NCI-H1105 treated with DMSO at 0.1 percent for 48 hours (cell line): ENCODE results near the gene PLXNA2.

Experiments
- DNase-seq: peaks from one replicate; lab custom pipeline; 2025; lab: John Stamatoyannopoulos, UW

PLXNA2 gene

DNA sequence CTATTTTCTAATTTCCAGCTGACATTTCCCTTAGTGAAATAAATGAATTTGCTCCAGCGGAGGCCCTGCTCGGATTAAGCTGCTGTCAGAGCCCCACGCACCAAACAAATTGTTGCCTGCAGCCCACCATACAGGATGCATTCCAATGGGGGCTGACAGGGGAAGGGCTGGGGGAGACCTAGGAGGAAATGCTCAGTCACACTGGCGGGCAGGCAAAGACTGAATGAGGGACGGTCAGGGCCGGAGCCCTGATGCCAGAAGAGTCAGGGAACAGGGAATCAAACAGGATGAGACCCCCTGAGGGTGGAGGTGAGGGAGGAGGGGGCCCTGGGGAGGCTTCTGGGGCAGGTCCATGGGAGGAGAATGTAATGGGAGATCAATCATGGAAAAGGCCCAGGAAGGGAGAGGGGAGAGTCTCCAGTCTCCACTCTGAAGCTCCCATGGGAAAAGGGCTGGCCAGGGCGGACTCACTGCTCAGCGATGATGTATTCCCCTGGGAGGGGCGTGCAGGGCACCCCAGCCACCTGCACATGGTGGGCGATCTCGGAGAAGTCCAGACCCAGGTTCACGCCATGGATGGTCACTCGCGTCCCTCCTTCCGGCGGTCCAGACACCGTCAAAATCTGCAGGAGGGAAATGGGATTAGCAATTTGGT, 183.8 kb downstream of the PLXNA2 start:
- no peak for DNase-seq

DNA sequence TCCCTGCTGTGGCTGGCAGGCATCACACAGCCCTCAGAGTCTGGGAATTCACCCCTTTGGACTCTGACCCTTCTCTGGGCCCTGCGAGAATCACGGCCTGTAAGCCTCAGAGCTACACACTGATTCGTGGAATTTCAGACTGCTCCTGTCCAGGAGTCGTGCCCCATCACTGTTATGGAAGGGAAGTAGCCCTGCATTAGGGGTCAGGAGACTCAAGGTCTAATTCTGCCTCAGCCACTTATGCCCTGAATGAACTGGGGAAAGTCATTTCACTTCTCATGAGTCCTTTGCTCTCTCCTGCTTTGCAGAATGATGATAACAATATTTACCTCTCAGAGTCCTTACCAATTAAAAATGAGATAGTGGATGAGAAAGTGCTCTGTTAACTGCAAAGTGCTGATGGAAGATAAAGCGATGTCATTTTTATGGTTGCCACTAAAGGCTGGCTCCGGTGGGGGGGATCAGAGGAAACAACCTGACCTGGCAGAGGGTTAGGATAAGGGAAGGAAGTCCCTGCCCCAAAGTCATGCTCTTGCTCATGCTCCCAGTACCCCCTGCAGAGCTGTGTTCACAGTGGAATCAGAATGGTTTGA, 184.7 kb downstream of the PLXNA2 start:
- no peak for DNase-seq

DNA sequence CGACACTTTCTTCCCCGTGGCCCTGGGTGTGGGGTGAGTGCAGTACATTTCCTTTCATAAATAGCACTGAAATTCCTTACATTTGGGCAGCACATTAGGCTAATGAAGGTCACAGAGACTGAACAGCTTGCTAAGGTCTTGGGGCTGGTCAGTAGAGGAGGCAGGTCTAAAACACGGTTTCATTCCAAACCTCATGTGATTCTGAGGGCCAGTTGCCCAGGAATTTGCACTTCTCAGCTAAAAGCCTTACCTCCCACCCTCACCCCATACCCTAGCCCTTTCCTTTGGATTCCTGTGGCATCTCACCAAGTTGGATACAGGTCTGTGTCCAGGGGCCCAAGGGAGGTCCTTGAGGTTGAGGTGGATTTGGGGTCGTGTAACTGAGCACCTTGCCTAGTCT, 185.4 kb downstream of the PLXNA2 start:
- no peak for DNase-seq

DNA sequence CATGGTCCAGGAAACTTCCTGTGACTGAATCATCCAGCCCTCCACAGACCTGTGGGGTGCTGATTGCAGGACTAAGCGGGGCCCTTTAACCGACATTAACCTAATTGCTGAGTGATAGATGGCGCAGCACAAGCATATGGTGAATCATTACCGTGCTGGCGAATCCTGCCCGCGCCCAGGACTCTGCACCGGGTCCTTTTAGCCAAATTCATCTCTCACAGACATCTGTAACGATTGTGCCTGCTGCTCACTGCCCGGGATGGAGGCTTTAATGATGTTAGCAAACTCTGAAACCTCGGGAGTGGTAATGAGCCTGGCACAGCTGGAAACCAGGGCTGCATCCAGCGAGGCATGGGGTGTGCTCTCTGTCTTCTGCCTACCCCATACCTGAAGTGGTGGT, 185.9 kb downstream of the PLXNA2 start:
- no peak for DNase-seq

DNA sequence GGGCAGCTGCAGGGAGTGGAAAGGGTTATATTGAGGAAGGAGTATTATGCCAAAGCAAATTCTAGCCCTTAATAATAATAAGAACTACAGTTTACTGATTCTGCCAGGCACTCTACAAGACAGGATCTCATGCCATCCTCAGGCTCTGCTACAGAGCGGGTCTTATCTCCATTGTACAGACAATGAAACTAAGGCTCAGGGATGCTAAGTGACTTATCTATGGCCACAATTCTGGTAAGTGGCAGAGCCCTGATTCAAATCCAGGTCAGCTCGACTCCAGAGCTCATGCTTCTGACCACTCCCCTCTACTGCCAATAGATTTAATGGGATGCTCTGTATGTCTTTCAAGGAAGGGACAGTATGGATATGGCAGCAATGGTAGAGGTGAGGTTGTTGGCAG, 187.1 kb downstream of the PLXNA2 start:
- no peak for DNase-seq

DNA sequence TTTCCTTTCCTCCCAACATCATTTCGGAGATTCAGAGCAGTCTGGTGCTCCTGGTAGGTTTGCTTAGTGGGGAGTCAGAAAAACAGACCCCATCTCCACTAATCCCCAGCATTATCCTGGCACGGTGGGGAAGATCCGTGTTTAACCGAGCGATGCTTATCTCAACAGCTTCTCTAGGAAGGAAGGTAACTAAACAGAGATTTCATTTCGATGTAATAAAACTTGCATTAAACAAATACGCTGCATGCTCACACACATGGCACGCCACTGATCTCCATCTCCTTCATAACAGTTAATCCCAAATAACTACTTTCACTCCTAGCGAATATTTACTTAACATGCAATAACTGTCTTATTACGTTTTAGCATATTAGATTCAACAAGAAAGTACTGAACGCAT, 188.6 kb downstream of the PLXNA2 start:
- DNase-seq, result no peak

DNA sequence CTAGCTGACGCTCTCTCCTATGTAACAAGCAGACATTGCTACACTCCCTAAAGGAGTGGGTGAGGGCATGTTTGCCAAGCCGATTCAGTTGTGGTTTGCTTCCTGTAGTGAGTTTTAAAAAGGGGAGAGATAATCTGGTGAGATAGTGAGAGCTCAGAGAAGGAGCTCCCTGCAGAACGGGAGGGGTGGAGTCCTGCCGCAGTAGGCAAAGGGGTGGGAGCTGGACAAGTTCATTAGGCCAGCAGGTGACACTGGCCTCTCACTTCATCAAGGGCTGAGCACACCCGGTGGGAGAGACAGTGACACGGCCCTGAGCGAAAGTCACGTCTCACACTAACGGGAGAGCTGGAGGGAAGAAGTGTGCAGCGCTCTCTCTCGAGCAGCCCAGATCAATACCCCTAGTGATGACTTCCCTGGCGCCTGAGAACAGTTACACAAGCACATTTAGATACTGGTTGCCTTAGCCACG, 189.2 kb downstream of the PLXNA2 start:
- no peak for DNase-seq

DNA sequence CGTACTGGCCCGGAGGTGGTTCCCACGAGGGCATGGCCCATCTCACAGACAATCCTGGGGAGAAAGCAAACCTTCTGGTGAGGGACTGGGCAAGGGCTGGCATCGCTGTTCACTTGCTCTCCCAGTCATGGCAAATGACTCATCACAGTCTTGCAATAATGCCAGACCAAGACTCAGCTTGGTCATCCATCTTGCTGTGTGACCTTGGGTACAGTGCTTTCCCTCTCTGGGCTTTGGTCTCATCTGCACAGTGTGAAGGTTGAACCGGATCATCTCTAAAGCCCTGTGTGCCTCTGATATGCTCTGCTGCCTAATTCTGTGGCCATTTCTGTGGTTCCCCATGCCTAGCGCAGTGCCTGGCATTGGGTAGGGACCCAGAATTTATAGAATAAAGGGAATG, 189.7 kb downstream of the PLXNA2 start:
- DNase-seq, result no peak

DNA sequence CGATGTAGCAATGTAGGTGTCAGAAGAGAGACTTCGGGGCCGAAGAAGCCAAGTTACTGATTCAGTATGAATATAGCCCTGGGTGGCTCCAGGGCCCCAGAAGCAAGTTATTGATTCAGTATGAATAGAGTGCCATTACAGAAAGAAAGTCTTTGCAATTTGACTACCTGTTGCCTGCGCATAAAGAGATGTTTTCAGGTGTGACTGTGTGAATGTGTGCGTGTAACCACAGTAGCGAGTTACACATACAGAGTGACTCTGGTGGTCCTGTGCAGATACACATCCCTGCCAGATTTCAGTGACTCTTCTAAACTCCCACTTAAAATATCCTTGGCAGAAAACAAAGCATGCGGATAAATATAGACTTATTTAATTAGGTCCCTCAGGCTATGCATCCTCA, 190.5 kb downstream of the PLXNA2 start:
- no peak for DNase-seq

DNA sequence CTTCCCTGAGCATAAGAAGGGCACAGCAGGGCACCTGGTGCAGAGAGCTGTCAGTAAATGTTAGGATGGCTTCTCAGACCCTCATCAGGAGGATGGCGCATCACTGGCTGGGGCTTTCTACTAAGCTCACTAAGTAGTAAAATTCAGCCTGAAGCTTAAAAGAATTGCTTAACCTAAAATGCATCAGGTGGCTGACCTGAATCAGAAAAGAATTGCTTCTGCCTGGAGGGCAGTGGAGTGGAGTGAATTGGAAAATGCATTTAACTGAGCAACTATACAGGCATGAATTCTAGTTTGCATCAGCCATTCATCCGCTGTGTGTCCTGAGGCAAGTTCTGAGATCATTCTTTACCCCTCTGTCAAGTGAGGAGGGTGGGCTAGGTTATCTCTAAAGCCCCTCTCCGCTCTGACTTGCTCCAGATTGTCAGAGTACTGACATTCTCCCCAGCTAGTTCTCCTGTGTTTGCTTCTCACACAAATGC, 191.2 kb downstream of the PLXNA2 start:
- no peak for DNase-seq

DNA sequence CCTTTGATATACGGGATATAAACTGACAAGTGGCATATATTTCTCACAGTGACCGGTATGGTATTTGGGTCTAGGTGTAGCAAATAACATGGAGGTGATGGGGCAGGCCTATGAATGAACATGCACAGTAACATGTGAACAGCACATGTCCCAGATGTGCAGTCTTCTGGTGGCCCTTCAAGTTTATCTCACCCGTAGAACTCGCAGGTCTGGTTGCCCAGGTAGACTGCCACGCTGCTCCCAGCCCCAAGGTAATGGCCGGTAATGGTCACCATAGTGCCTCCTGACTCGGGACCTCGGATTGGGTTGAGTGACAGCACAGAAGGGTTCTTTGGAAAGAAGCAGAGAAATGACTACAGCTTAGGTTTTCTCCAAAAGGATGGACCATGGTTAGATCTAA, 192.0 kb downstream of the PLXNA2 start:
- no peak for DNase-seq

DNA sequence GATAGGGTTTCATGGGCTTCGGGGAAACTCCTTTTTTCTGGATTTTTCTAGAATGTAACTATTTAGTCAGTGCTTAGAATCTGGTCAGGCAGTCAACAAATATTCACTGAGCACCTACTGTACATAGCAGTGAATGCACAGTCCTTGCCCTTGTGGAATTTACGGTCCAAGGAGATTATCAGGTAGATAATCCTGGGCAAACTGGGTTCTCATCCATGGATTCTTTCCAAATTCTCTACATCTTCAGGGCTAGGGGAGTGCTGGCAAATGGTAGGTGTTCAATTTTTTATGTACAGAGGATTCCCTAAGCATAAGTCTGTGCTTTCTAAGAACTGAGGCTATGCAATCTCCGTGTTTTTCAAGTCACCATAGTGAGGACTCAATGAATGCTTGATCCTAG, 192.5 kb downstream of the PLXNA2 start:
- no peak for DNase-seq

DNA sequence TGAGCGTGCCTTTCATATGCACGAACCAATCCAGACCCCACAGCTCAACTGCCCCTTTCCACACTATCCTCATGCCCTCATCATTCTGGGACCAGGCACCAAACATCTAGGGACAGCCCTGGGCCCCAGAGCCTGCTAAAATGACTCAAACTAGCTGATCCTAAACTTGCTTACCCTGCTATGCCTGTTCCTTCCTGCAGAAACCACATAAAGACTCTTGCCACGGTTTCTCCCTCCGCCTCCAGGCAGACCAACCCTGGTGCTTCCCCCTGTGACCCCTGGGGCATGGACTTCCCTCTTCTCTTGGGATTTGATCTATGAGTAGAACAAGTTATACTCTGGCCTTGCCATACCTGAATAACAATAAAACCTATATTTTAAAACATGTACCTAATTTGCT, 195.3 kb downstream of the PLXNA2 start:
- DNase-seq, result no peak

DNA sequence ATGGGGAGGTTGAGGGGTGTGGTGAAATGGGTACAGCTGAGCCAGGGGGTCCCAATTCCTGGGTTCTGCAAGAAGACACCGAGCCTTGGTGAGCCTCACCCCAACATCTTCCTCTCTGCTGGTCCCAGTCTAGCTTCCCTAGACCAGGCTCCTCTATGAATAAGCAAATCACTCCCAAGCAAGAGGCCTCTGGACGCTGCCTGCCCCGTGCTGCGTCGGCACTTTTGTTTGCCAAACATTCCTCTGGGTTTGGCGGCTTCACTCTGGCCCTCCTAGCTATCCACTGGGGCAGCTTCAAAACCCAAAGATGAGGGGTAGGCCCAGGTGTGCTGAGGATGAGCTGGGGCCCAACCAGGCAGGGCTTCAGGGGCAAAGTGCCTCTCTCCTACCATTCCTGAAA, 196.2 kb downstream of the PLXNA2 start:
- DNase-seq, result no peak

DNA sequence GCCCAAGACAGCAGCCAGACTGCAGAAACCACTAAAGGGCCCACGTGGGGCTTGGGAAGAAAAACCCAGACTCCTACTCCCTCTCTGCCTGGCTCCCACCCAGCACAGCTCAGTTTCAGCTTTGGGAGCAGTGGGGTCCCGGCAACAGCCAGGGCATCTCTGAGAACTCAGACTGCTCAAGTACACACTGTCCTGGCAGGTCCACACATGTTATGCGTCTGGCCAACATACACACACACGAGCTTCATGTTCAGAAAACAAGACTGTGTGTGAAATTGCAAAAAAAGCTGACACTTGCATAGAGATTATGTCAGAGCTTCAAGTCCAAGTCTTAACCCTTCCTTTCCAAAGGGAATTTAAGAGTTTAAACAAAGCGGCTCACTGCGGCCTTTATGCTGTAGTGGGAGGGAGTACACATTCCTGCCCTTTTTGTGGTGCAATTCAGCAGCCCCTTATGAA, 196.7 kb downstream of the PLXNA2 start:
- DNase-seq, result no peak

DNA sequence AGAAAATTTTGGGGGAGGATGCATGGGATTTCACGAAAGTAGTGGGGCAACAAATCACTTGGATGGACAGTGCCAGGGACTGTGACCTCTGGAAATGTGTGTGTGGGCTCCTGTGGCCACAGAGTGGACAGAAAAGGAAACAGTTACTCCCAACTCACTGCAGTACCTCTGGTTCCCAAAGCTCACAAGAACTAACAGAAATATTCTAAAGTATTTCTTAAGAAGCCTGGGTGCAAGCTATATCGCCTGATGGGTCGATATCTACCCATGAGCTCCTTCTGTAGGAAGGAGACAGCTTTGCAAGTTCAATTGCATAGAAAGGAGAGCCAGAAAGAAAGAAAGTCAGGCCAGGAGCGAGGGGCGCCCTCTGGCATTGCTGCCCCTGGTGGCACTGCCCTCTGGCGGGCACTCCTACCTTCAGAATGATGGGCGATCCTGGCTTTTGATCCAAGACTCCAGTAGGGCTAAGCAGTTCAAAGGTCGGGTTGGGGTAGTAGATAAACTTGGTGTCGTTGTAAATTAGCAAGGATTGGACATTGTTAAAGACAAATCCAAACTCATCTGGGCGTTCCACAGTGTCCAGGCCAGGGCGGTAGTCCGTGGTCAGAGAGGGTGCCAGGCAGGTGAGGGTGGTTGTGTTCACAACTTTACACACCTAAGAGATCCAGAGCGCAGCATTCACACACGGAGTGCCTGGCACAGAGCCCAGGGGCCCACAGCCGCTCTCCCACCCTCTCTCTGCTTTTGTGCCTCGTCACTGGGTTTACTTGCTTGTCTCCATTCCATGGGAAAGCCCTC, 198.5 kb downstream of the PLXNA2 start:
- no peak for DNase-seq

DNA sequence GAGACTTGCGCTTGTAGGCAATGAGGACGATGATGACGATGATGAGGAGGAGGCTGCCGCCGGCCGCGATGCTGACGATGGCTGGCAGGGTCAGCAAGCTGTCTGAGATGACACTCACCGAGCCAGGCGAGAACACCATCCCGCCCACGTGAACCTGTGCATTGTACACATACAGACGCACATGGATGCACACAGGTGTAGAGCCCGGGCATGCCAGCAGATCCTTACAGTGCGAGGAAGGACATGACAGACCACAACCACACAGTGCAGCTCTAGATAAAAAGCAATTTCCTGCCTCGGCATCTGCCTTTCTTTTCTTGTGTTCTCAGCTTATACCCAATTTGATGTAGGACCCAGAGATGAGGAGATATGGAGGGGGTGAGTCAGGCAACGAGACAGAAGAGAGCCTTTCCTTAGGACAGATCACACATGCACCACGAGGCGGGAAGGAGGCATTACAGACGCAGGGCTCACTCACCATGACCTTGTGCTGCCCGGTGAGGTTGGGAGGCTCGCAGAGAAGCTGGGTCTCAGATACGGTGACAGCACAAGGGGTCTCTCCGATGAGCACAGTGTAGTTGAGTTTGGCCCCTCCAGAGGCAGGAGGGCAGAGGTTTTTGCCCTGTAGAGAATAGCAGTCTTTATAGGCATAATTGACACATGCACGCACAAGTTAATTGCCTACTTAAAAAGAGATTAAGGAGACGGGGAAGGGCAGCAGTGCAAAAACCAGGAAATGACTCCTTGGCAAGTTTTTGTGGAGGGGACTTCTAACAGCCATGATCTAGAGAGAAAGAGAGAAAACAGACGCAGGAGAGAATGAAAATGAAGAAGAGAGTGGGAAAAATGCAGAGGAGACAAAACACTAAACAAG, 199.4 kb downstream of the PLXNA2 start:
- peak; percentile 39 for DNase-seq

DNA sequence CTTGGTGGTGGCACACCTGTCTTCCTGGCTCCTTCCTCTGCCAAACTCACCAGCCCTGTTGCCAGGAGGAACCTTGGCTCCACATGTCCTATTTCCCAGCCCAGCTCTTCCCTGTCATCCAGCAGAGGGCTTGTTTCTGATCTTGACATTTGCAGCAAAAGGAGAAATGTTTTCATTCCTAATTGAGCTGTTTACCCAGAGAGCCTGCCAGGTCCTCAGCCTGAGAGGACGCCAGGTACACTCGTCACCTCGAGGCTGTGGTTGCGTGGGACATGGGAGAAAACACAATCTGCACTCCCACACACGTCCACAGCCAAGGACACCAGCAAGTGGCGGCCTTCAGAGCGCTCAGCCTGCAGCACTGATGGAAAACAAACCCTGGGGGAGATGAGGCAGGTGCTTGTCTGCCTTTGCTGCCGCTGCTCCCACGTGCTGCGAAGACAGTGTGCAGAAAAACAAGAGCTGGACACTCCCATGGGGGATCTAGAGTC, 200.4 kb downstream of the PLXNA2 start:
- peak; percentile 48 for DNase-seq

DNA sequence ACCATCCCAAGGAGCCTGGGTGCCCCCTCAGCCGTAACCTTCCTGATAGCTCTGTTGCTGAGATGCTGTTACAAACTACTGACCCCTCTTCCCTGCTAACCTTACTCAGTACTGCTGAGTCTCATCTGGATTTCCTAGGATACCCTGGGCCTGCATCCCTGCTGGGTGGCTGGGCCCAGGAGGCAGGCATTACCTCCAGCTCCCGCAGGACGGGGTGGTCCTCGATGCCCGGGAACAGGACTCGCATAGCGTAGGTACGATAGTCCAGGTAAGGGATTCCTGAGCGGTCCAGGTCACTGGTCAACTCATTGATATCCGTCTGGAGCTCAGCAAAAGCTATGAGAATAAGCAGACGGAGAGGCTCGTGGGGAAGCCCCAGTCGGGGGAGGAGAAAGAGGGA, 201.3 kb downstream of the PLXNA2 start:
- DNase-seq, result no peak

DNA sequence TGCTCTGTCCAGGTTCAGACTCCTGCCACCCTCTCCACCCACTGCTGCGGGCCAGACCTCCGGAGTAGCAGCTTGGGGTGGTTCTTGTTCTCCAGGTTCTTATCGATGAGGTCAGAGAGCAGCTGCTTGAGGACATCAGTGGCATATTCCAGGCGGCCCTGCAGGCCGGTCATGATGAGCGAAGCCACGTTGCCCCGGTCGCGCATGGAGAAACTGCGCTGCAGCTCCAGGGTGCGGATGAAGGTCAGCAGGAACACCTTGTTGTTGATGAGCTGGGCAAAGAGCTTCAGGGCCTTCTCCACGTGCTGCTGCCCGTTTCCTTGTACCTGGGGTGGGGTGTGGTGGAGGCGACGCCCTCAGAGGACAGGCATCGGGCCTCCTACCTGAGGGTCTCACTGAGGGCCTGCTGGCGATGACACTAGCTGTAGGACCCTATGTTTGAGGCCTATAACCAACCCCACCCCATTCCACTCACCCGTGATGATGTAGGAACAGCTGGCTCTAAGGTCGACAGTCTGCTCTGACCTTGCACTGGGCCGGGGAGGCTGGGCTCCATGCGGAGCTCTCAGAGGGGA, 202.1 kb downstream of the PLXNA2 start:
- no peak for DNase-seq

DNA sequence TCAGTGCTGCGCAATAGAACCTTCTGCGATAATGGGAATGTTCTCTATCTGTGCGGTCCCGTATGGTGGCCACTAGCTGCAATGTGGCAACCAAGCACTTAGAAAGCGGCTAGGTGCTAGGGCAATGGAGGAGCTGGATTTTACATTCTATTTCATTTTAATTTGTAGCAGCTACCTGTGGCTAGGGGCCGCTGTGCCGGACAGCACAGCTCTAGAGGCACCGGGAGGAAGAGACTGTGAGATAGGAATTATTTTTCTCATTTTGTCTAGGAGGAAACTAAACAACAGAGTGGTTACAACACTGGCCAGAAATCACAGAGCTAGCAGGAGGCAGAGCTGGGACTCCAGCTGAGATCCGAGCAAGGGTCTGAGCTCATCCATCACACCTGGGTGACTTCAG, 202.7 kb downstream of the PLXNA2 start:
- no peak for DNase-seq
